Uterus (tissue), 4 donors: ENCODE data around the gene TMEM222. TPM values are rescaled to one million over a fixed set of nuclear protein-coding genes. Genes with fewer than 3 reads are reported as not detected.

Experiments used
- DNase-seq, 2 donors: peaks; one replicate each; pipeline ENCODE4 v3.0.0-alpha.2; 2019 to 2020
- H3K27ac ChIP-seq, 2 donors: fragments of 200-600 bp; sonication (generic); 1 replicate in 1 of 2; 2 replicates in 1 of 2; pipeline ENCODE4 v1.5.1; 2016 to 2018
- H3K27me3 ChIP-seq, 2 donors: fragments of 200-600 bp; sonication (generic); one replicate each; pipeline ENCODE4 v1.5.1; 2018 to 2019; ENCODE audit warnings: control low read depth in 1 of 2
- H3K36me3 ChIP-seq, 2 donors: fragments of 200-600 bp; sonication (generic); one replicate each; pipeline ENCODE4 v1.5.1; 2019; ENCODE audit warnings: control low read depth in 1 of 2
- H3K4me1 ChIP-seq, 2 donors: fragments of 200-600 bp; sonication (generic); one replicate each; pipeline ENCODE4 v1.5.1; 2018 to 2019; ENCODE audit warnings: control low read depth in 1 of 2
- H3K4me3 ChIP-seq, 2 donors: fragments of 200-600 bp; sonication (generic); 1 replicate in 1 of 2; 2 replicates in 1 of 2; pipeline ENCODE4 v1.5.1; 2018 to 2019; ENCODE audit warnings: mild to moderate bottlenecking in 1 of 2
- H3K9me3 ChIP-seq, 2 donors: fragments of 200-600 bp; sonication (generic); one replicate each; pipeline ENCODE4 v1.5.1; 2019; ENCODE audit warnings: control low read depth in 1 of 2
- CTCF ChIP-seq, 4 experiments: fragments of 200-600 bp in 2 of 4; fragments of 450-650 bp in 2 of 4; sonication (generic) in 2 of 4; IDR thresholded peaks; one replicate each; pipeline ENCODE4 v1.5.1; 2016 to 2019; ENCODE audit warnings: antibody characterized with exemption in 4 of 4, mild to moderate bottlenecking in 2 of 4, moderate library complexity in 1 of 4
- POLR2A ChIP-seq, 2 donors: fragments of 450-650 bp; IDR thresholded peaks; one replicate each; pipeline ENCODE4 v1.6.1; 2016; ENCODE audit warnings: antibody characterized with exemption in 2 of 2, mild to moderate bottlenecking in 1 of 2, moderate library complexity in 1 of 2
- intact Hi-C: fragments of 100-400 bp; cut with DNase I; formaldehyde crosslinking; loops from one replicate; pipeline ENCODE4 v1.15.1; 2023; ENCODE audit warnings: low total_unique reads
- total RNA-seq, 4 donors: library from RNA; depleted of rRNA in 3 of 4; stranded (reverse); fragments of >200 nt in 3 of 4; gene quantifications; one replicate each; pipeline versions ENCODE4 v1.1.0 to v1.2.4, GENCODE V29; 2014 to 2023
- donor health status: DM: yes; HTN: yes; CAD: no.

Gene TMEM222
- total RNA-seq, 4 donors from 2014 or later: 9.7 to 43.9 (median 18.6) TPM

DNA sequence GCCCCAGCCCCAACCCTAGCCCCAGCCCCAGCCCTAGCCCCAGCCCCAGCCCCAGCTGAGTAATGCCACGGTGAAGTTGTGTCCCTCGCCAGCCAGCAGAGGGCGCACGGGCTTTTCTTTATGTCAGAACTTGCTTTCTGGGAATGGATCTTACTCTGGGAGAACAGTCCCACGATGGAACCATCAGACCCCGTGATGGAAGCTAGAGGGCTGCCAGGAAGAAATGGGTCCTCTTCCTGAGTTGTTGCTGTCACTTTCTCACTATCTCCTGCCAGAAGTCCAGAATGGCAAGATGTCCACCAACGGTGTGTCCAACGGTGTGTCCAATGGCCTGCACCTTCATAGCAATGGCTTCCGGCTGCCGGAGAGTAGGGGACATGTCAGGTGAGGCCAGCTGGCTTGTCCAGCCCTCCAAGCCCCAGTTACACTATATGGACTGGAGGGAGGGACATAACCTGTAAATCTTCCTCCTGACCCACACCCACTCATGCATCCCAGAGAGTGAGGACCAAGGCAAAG, 25.1 kb upstream of the TMEM222 start:
- Histone ChIP-seq H3K9me3 (no peaks in the 10 kb centered on the region), H3K36me3 (no peaks in the 10 kb centered on the region), H3K4me3 (no peak overlapping the region), H3K27ac (peak overlapping the region; percentile 20 to 84), H3K27me3 (no peaks in the 10 kb centered on the region), H3K4me1 (peaks cover 4 to 12% of the 10 kb centered on the region in 2 donors)
- peak; percentile 63 to 75 for DNase-seq
- TF ChIP-seq POLR2A (IDR thresholded peaks at IDR 0.05) (no peak), CTCF (IDR thresholded peaks at IDR 0.05) (peak; percentile 57 to 68 (median 64))
- intact Hi-C loops: no loop called here

DNA sequence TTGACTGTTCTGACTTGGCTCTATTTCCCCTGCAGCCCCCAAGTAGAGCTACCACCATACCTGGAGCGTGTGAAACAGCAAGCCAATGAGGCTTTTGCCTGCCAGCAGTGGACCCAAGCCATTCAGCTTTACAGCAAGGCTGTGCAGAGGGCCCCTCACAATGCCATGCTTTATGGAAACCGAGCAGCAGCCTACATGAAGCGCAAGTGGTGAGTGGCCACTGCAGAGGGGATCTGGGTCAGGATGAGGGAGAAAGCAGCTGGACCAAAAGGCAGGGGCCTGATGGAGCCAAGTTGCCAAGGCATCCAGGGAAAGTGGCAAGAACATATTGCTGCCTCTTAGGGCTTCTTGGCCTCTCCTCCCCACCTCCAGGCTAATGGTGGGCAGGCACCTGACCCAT, 24.1 kb upstream of the TMEM222 start:
- H3K4me3 ChIP-seq: no peak overlapping the region
- no peaks in the 10 kb centered on the region for H3K9me3 ChIP-seq
- no peaks in the 10 kb centered on the region for H3K27me3 ChIP-seq
- peak overlapping the region; percentile 84 to 89 for H3K27ac ChIP-seq
- H3K4me1 ChIP-seq: peaks cover 4 to 12% of the 10 kb centered on the region in 2 donors
- no peaks in the 10 kb centered on the region for H3K36me3 ChIP-seq
- no peak for TF ChIP-seq CTCF (IDR thresholded peaks at IDR 0.05)
- TF ChIP-seq POLR2A (IDR thresholded peaks at IDR 0.05): no peak
- intact Hi-C loops: no loop called here
- DNase-seq: no peak

DNA sequence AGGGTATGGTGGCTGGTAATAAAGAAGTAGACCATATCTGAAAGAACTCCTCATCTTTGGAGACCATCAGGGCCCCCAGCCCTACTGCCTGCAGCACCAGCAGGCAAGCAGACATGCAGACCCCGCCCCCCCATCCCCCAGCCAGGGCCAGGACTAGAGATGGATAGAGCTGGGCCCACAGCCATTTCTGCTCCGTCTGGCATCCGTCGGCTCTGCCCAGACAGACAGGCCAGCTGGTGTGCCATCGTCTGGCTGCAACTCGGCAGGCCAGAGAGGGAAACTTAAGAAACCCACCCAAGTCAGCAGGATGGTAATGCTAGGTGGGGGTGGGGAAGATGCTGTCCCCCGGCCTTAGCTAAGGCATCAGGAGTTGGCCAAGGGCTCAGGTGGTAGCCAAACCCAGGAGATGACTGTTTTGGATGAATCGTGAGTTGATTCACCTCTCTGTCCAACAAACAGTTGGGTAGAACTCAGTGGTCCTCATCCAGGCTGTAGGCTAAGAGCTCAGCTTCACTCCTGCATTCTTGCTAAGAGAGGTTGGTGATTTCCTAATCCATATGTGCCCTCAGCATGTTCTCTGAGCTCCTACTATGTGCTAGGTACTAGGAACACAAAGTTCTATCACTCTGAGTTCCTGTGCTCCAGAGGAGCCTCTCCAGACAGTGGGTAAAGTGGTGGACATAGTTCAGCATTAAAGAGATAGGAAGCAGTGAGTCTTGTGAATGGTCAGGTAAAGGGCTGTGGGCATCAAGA, 23.2 kb upstream of the TMEM222 start:
- Histone ChIP-seq H3K4me3 (no peak overlapping the region), H3K36me3 (no peaks in the 10 kb centered on the region), H3K27ac (peak overlapping the region; percentile 84 to 89), H3K27me3 (no peaks in the 10 kb centered on the region), H3K9me3 (no peaks in the 10 kb centered on the region), H3K4me1 (peaks cover 4 to 12% of the 10 kb centered on the region in 2 donors)
- intact Hi-C loops: no loop called here
- no peak for TF ChIP-seq CTCF (IDR thresholded peaks at IDR 0.05)
- no peak for DNase-seq

DNA sequence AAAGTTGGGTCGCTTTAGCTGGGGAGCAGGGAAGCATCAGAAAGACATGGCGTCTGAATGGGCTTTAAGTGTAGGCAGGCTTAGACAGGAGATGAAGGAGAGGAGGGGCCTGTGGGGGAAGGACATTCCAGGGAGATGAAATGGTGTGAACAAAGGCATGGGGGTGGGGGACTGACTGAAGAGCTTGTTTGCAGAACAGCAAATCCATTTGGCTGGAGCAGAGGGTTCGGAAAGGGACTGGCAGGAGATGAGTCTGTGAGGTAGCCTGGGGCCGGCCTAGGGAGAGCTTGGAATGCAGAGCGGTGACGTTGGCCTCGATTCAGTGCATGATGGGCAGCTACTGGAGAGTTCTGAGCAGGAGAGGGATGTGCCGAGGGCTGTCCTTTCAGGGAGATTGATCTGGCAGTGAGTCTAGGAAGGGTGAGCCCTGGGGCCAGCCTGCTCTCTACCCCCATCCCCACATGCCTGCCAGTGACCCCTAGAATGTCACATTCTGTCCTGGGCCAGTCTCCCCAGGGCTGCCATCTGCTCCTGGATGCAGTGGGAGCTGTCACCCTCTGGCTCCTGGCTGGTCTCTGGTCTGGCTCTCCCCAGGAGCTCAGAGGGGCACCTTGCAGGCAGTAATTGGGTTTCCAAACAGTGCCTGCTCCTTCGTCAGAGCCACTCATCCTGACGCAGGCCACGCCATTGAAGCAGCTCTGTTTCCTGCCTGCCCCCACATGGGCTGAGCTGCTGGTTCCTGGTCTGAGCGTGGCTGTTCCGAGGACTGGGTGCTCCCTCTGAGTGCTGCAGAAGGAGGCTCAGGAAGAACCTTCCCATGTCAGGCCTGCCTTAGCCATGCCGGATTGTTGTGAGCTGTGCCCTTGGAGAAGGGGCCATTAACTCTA, 22.3 kb upstream of the TMEM222 start:
- H3K27ac ChIP-seq: peak overlapping the region; percentile 84 to 89
- H3K36me3 ChIP-seq: no peaks in the 10 kb centered on the region
- peaks cover 4 to 12% of the 10 kb centered on the region in 2 donors for H3K4me1 ChIP-seq
- no peaks in the 10 kb centered on the region for H3K9me3 ChIP-seq
- H3K4me3 ChIP-seq: no peak overlapping the region
- TF ChIP-seq CTCF (IDR thresholded peaks at IDR 0.05) (no peak), POLR2A (IDR thresholded peaks at IDR 0.05) (no peak)
- DNase-seq: peak; percentile 86 to 88
- intact Hi-C loops: loop anchor here (5.0 to 10.0 kb wide), 2 partner anchors 88 to 365 kb away; no protein-coding TSS in a partner anchor
- H3K27me3 ChIP-seq: no peaks in the 10 kb centered on the region
